Pericardium fibroblast (primary cell): ENCODE data around the gene EXOC1. TPM values are rescaled to one million over a fixed set of nuclear protein-coding genes. Genes with fewer than 3 reads are reported as not detected.

Experiments
- total RNA-seq: library from RNA; depleted of rRNA; stranded (reverse); fragments of >200 nt; gene quantifications from 2 replicates; pipeline ENCODE4 v1.2.3, GENCODE V29; 2015

The EXOC1 gene
- total RNA-seq: 28.4 and 29.3 TPM in 2 replicates

GRCh38 chr4:55853484-55854046, at the start of gene EXOC1:
EXOC1 (plus strand) TSS chr4:55853648; CDS start chr4:55858324, 4,676 bp downstream.

GRCh38 chr4:55819634-55820033, 33.8 kb upstream of the EXOC1 start, which contains the start of gene EXOC1L:
EXOC1L (plus strand) TSS chr4:55819790; CDS start chr4:55820027, 237 bp downstream.

GRCh38 chr4:55948726-55949481, 95.5 kb downstream of the EXOC1 start, which contains the start of gene CEP135:
CEP135 (plus strand) TSS chr4:55948945; CDS start chr4:55952131, 3,186 bp downstream.

Other genes starting within 250 kb of the EXOC1 start
- gene NMU, start 217.3 kb upstream of the EXOC1 start, total RNA-seq: not detected in 2 replicates
- not detected in 2 replicates for gene EXOC1L, start 33.9 kb upstream of the EXOC1 start, total RNA-seq
- gene CEP135, start 95.3 kb downstream of the EXOC1 start, total RNA-seq: 1.9 and 2.2 TPM in 2 replicates